Kidney epithelial cell (primary cell): ENCODE measurements around the gene PRMT6. TPM values are rescaled to one million over a fixed set of nuclear protein-coding genes. Genes with fewer than 3 reads are reported as not detected.

Source experiments
- DNase-seq: peaks from one replicate; pipeline ENCODE4 v3.0.0-alpha.2; 2010; ENCODE audit warnings: low read depth
- H3K27me3 ChIP-seq: 2 replicates; pipeline ENCODE4 v1.6.0; 2011; ENCODE audit warnings: low read length; ENCODE audit not compliant: control insufficient read depth, insufficient read depth
- H3K36me3 ChIP-seq: 2 replicates; pipeline ENCODE4 v1.5.1; 2011; ENCODE audit warnings: low read length; ENCODE audit not compliant: control insufficient read depth, insufficient read depth
- H3K4me3 ChIP-seq: 2 replicates; pipeline ENCODE4 v1.5.1; 2011; ENCODE audit warnings: low read depth, mild to moderate bottlenecking, control low read depth, low read length
- CTCF ChIP-seq: IDR thresholded peaks from 2 replicates; pipeline ENCODE4 v1.5.1; 2011; ENCODE audit warnings: mild to moderate bottlenecking, moderate library complexity, low read length, control low read depth, inconsistent platforms; ENCODE audit not compliant: insufficient read depth, poor library complexity, severe bottlenecking
- total RNA-seq: library from RNA; depleted of rRNA; stranded (reverse); fragments of >200 nt; gene quantifications from 2 replicates; pipeline ENCODE4 v1.2.3, GENCODE V29; 2015

PRMT6 gene
- total RNA-seq, 1 donor from 2014 or later: 26.2 TPM

DNA sequence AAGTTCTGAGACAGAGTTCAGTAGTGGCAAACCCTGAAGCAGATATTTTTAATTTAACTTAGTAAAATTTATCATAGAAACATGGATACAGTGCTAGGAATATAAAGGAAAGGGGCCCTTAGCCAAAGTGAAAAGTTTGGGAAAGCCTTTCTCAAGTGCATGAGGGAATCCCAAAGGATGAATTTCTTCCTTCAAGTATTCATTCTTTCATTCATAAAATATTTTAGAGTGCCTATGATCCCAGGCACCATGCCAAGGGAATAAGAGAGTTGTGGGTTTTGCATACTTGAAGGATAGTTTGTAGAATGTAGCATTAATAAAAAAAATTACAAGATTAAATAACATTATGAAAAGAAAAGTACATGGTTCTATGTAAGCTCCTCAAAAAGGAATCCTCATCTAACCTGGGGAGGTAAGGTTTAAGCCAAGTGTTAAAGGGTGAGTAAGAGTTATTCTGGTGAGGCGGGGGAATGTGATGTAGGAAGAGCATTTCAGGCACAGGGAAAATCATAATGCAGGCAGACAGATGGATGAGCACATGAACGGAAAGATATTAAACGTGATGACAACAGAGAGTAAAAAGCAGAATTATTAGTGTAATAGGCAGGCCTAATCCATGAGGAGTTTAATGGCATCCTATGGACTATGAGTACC, 44.0 kb downstream of the PRMT6 start:
- Histone ChIP-seq H3K4me3 (no peak overlapping the region), H3K27me3 (no peaks in the 10 kb centered on the region), H3K36me3 (no peaks in the 10 kb centered on the region)
- DNase-seq: no peak
- TF ChIP-seq CTCF: no peak

GRCh38 chr1:107105914-107106313, 49.4 kb downstream of the PRMT6 start:
- Histone ChIP-seq H3K27me3 (no peaks in the 10 kb centered on the region), H3K36me3 (no peaks in the 10 kb centered on the region), H3K4me3 (no peak overlapping the region)
- no peak for TF ChIP-seq CTCF
- DNase-seq: no peak

Other genes starting within 250 kb of the PRMT6 start
- 3.7 and 5.2 TPM in 2 replicates for gene NTNG1, start 84.4 kb downstream of the PRMT6 start, total RNA-seq